ENCODE measurements around the gene LRMDA.
A peak's percentile ranks its signal among the peaks of the same experiment; 100 is the strongest.

Gene LRMDA

GRCh38 chr10:75916906-75917305 is 485.5 kb downstream of the LRMDA start:
- no peak for DNase-seq (ENCODE audit: low read depth)
- H3K4me3 ChIP-seq (ENCODE audit: low read depth, low read length): no peak overlapping the region
- TF ChIP-seq CTCF (conservative IDR thresholded peaks at IDR 0.05; ENCODE audit: low read depth, low read length): no peak

- no peak overlapping the region for H3K4me3 ChIP-seq (ENCODE audit: low read depth, low read length)
- no peak for DNase-seq (ENCODE audit: low read depth)
- TF ChIP-seq CTCF (conservative IDR thresholded peaks at IDR 0.05; ENCODE audit: low read depth, low read length): no peak
These were observed 488.5 kb downstream of the LRMDA start for GRCh38 chr10:75919913-75920312.

GRCh38 chr10:75922435-75922834 is 491.0 kb downstream of the LRMDA start:
- peak; percentile 44 for TF ChIP-seq CTCF (conservative IDR thresholded peaks at IDR 0.05; ENCODE audit: low read depth, low read length)
- peak; percentile 16 for DNase-seq (ENCODE audit: low read depth)
- H3K4me3 ChIP-seq (ENCODE audit: low read depth, low read length): no peak overlapping the region

GRCh38 chr10:75924309-75924902 is 493.0 kb downstream of the LRMDA start:
- H3K4me3 ChIP-seq (ENCODE audit: low read depth, low read length): no peak overlapping the region
- TF ChIP-seq CTCF (conservative IDR thresholded peaks at IDR 0.05; ENCODE audit: low read depth, low read length): no peak
- no peak for DNase-seq (ENCODE audit: low read depth)

- H3K4me3 ChIP-seq (ENCODE audit: low read depth, low read length): no peak overlapping the region
- no peak for DNase-seq (ENCODE audit: low read depth)
- TF ChIP-seq CTCF (conservative IDR thresholded peaks at IDR 0.05; ENCODE audit: low read depth, low read length): no peak
These were observed 494.6 kb downstream of the LRMDA start for GRCh38 chr10:75925999-75926398.

GRCh38 chr10:75926763-75927162 is 495.3 kb downstream of the LRMDA start:
- TF ChIP-seq CTCF (conservative IDR thresholded peaks at IDR 0.05; ENCODE audit: low read depth, low read length): no peak
- H3K4me3 ChIP-seq (ENCODE audit: low read depth, low read length): no peak overlapping the region
- DNase-seq (ENCODE audit: low read depth): no peak

GRCh38 chr10:75928231-75928630 is 496.8 kb downstream of the LRMDA start:
- no peak overlapping the region for H3K4me3 ChIP-seq (ENCODE audit: low read depth, low read length)
- DNase-seq (ENCODE audit: low read depth): no peak
- no peak for TF ChIP-seq CTCF (conservative IDR thresholded peaks at IDR 0.05; ENCODE audit: low read depth, low read length)
